Hepatocyte (in vitro differentiated cells): ENCODE measurements around the gene CORIN. TPM values are rescaled to one million over a fixed set of nuclear protein-coding genes. Genes with fewer than 3 reads are reported as not detected.

ENCODE experiments used
- DNase-seq: peaks from one replicate; pipeline ENCODE4 v3.0.0-alpha.2; 2016; ENCODE audit warnings: low spot score
- H2AFZ ChIP-seq: fragments of 200-600 bp; sonication (generic); 2 replicates; pipeline ENCODE4 v1.6.0; 2016; ENCODE audit warnings: antibody characterized with exemption, mild to moderate bottlenecking
- H3K27ac ChIP-seq: fragments of 200-600 bp; sonication (generic); 2 replicates; pipeline ENCODE4 v1.5.1; 2016; ENCODE audit warnings: mild to moderate bottlenecking
- H3K27me3 ChIP-seq: fragments of 200-600 bp; sonication (generic); 2 replicates; pipeline ENCODE4 v1.6.1; 2016
- H3K36me3 ChIP-seq: fragments of 200-600 bp; sonication (generic); replicated peaks from 2 replicates; pipeline ENCODE4 v1.5.1; 2016; ENCODE audit warnings: low read depth; ENCODE audit not compliant: insufficient read depth
- H3K4me1 ChIP-seq: fragments of 200-600 bp; sonication (generic); 2 replicates; pipeline ENCODE4 v1.5.1; 2016; ENCODE audit warnings: mild to moderate bottlenecking, moderate library complexity; ENCODE audit not compliant: insufficient read depth
- H3K4me2 ChIP-seq: fragments of 200-600 bp; sonication (generic); 2 replicates; pipeline ENCODE4 v1.6.0; 2016
- H3K4me3 ChIP-seq: fragments of 200-600 bp; sonication (generic); 2 replicates; pipeline ENCODE4 v1.5.1; 2016; ENCODE audit warnings: mild to moderate bottlenecking
- H3K79me2 ChIP-seq: fragments of 200-600 bp; sonication (generic); 2 replicates; pipeline ENCODE4 v1.6.0; 2017; ENCODE audit warnings: mild to moderate bottlenecking
- H3K9me2 ChIP-seq: fragments of 200-600 bp; sonication (generic); replicated peaks from 2 replicates; pipeline ENCODE4 v1.6.0; 2017; ENCODE audit warnings: mild to moderate bottlenecking; ENCODE audit not compliant: insufficient read depth
- H3K9me3 ChIP-seq: fragments of 200-600 bp; sonication (generic); 2 replicates; pipeline ENCODE4 v1.5.1; 2016; ENCODE audit warnings: low read depth, mild to moderate bottlenecking
- H4K20me1 ChIP-seq: fragments of 200-600 bp; sonication (generic); 2 replicates; pipeline ENCODE4 v1.6.0; 2016; ENCODE audit warnings: mild to moderate bottlenecking; ENCODE audit not compliant: insufficient read depth, poor library complexity, severe bottlenecking
- EZH2 ChIP-seq: fragments of 200-600 bp; sonication (generic); IDR thresholded peaks from 2 replicates; pipeline ENCODE4 v1.6.1; 2016; ENCODE audit warnings: antibody characterized with exemption, mild to moderate bottlenecking, borderline replicate concordance
- EZH2phosphoT487 ChIP-seq: fragments of 200-600 bp; sonication (generic); IDR thresholded peaks from one replicate; pipeline ENCODE4 v1.6.1; 2018; ENCODE audit warnings: antibody characterized with exemption, mild to moderate bottlenecking, low read depth, moderate library complexity; ENCODE audit not compliant: unreplicated experiment, severe bottlenecking
- WGBS: methylation state at CpG from one replicate; pipeline ENCODE4 v1.1.6; 2016; ENCODE audit warnings: low lambda C conversion rate; ENCODE audit errors: missing lambda C conversion rate; 5-methylcytosine and 5-hydroxymethylcytosine counted together
- polyA plus RNA-seq: library from polyadenylated mRNA; unstranded; fragments of >200 nt; fragmentation: Nextera tagmentation; extraction: Ambion mirVana; gene quantifications from 2 replicates; pipeline ENCODE4 v1.2.1, GENCODE V29; 2016
- total RNA-seq: library from RNA; depleted of rRNA; stranded (reverse); fragments of >200 nt; gene quantifications from 2 replicates; pipeline ENCODE4 v1.2.3, GENCODE V29; 2014
- TF ChIP-seq, protein P1 (sequence below): fragments of 200-600 bp; sonication (generic); IDR thresholded peaks from 2 replicates; pipeline ENCODE4 v1.5.1; 2016; ENCODE audit warnings: antibody characterized with exemption, mild to moderate bottlenecking; ENCODE audit not compliant: poor library complexity

CORIN gene
- total and polyA plus RNA-seq, 2 experiments from 2014 or later: 0.13 to 0.40 TPM

DNA sequence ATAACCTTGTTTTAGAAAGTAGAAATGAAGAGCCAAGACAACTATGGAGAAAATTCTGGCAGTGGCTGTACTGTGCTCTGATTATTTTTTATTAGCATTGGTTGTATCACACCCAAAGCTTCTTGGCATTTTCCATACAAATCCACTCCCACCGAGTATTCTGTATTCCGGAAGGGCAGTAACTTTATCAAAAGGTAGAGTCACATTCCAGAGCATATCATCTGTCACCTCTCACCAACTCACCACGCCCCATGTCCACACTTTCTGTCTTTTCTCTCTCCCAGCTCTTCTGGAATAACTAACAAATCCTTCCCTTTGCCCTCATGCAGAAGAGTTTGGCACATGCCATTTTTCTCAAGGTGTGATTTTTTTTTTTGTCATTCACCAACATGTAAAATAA, 52.7 kb downstream of the CORIN start:
- 65% methylated on average over 3 of the region's 3 CpGs for WGBS
- H2AFZ ChIP-seq: no peak overlapping the region

DNA sequence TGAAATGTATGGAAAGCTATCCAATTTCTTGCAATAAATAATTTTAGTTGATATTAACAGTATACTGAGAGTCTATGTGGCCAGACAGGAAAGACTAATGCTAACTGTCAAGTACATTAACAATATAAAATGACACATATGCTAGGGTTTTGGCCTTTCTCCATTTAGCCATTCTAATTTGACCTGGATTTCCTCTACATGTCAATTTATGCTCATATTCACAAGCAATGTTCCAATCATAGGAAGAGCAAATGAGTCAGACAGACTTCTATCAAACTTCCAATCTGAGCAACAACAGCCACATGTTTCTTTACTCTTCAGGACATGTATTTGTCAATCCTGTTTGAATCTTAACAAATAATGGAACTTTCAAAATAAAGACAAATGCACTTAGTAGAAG, 53.6 kb downstream of the CORIN start:
- no peak overlapping the region for H3K4me2 ChIP-seq
- TF ChIP-seq, protein P1, sequence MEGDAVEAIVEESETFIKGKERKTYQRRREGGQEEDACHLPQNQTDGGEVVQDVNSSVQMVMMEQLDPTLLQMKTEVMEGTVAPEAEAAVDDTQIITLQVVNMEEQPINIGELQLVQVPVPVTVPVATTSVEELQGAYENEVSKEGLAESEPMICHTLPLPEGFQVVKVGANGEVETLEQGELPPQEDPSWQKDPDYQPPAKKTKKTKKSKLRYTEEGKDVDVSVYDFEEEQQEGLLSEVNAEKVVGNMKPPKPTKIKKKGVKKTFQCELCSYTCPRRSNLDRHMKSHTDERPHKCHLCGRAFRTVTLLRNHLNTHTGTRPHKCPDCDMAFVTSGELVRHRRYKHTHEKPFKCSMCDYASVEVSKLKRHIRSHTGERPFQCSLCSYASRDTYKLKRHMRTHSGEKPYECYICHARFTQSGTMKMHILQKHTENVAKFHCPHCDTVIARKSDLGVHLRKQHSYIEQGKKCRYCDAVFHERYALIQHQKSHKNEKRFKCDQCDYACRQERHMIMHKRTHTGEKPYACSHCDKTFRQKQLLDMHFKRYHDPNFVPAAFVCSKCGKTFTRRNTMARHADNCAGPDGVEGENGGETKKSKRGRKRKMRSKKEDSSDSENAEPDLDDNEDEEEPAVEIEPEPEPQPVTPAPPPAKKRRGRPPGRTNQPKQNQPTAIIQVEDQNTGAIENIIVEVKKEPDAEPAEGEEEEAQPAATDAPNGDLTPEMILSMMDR: no peak
- TF ChIP-seq EZH2 (no peak), EZH2phosphoT487 (no peak)
- H3K27ac ChIP-seq: no peak overlapping the region
- DNase-seq: no peak
- H3K9me2 ChIP-seq: no peaks in the 10 kb centered on the region
- H4K20me1 ChIP-seq: no peaks in the 10 kb centered on the region
- H3K27me3 ChIP-seq: no peaks in the 10 kb centered on the region
- H3K36me3 ChIP-seq: no peaks in the 10 kb centered on the region
- no peak overlapping the region for H2AFZ ChIP-seq
- no peaks in the 10 kb centered on the region for H3K9me3 ChIP-seq
- H3K79me2 ChIP-seq: no peaks in the 10 kb centered on the region
- no peaks in the 10 kb centered on the region for H3K4me1 ChIP-seq
- no peak overlapping the region for H3K4me3 ChIP-seq

More for the DNA sequence above, 52.7 kb downstream of the CORIN start:
- Histone ChIP-seq H3K9me3 (no peaks in the 10 kb centered on the region), H3K4me3 (no peak overlapping the region), H3K4me2 (no peak overlapping the region), H3K27me3 (no peaks in the 10 kb centered on the region), H3K27ac (no peak overlapping the region), H4K20me1 (no peaks in the 10 kb centered on the region), H3K79me2 (no peaks in the 10 kb centered on the region), H3K4me1 (no peaks in the 10 kb centered on the region), H3K36me3 (no peaks in the 10 kb centered on the region), H3K9me2 (no peaks in the 10 kb centered on the region)
- TF ChIP-seq, protein P1: no peak
- DNase-seq: no peak

- Histone ChIP-seq H3K9me3 (no peaks in the 10 kb centered on the region), H3K36me3 (no peaks in the 10 kb centered on the region), H2AFZ (no peak overlapping the region), H3K4me1 (no peaks in the 10 kb centered on the region), H3K27me3 (no peaks in the 10 kb centered on the region), H3K79me2 (no peaks in the 10 kb centered on the region), H3K4me3 (no peak overlapping the region), H3K4me2 (no peak overlapping the region), H3K9me2 (no peaks in the 10 kb centered on the region), H4K20me1 (no peaks in the 10 kb centered on the region), H3K27ac (no peak overlapping the region)
- DNase-seq: no peak
- 90% methylated on average over 2 of the region's 2 CpGs for WGBS
- TF ChIP-seq EZH2phosphoT487: no peak
- TF ChIP-seq, protein P1: no peak
- TF ChIP-seq EZH2: no peak
Observed at GRCh38 chr4:47776353-47776752, 61.5 kb downstream of the CORIN start.

DNA sequence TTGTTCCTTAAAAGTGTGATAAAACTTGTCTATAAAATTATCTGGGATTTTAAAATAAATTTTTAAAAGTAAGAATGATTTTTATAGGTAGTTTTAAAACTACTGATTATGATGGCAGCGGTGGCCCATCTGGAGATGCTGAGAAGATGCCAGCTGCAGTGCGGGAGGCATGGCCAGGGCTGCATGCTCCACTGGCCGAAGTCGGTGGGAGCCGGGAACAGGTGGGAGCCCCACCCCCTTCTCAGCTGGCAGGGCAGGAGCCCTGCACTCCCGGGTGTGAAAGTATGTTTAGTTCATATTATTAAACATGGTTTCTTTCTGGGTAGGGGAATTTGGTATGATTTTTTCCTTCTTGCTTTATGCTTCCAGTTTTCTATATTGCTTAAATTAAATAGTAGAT, 63.8 kb downstream of the CORIN start:
- Histone ChIP-seq H3K4me2 (no peak overlapping the region), H3K36me3 (no peaks in the 10 kb centered on the region), H3K9me3 (no peaks in the 10 kb centered on the region), H4K20me1 (no peaks in the 10 kb centered on the region), H3K79me2 (no peaks in the 10 kb centered on the region), H3K4me3 (no peak overlapping the region), H3K4me1 (no peaks in the 10 kb centered on the region), H3K27ac (no peak overlapping the region), H2AFZ (no peak overlapping the region), H3K27me3 (no peaks in the 10 kb centered on the region), H3K9me2 (no peaks in the 10 kb centered on the region)
- 71% methylated on average over 6 of the region's 6 CpGs for WGBS
- TF ChIP-seq, protein P1: no peak
- TF ChIP-seq EZH2 (no peak), EZH2phosphoT487 (no peak)
- no peak for DNase-seq
